Umbilical cord (tissue), 2 donors: Measurements from ENCODE around the gene MAP1B. TPM values are rescaled to one million over a fixed set of nuclear protein-coding genes. Genes with fewer than 3 reads are reported as not detected.

Experiments
- DNase-seq: peaks from one replicate; pipeline ENCODE4 v3.0.0-alpha.2; 2015; ENCODE audit warnings: low spot score
- total RNA-seq: library from RNA; depleted of rRNA; stranded (reverse); fragments of >200 nt; gene quantifications from one replicate; pipeline ENCODE4 v1.2.3, GENCODE V29; 2014; ENCODE audit warnings: low replicate concordance; ENCODE audit not compliant: insufficient read depth

The MAP1B gene
- total RNA-seq, 1 donor from 2014 or later = 235 TPM

DNA sequence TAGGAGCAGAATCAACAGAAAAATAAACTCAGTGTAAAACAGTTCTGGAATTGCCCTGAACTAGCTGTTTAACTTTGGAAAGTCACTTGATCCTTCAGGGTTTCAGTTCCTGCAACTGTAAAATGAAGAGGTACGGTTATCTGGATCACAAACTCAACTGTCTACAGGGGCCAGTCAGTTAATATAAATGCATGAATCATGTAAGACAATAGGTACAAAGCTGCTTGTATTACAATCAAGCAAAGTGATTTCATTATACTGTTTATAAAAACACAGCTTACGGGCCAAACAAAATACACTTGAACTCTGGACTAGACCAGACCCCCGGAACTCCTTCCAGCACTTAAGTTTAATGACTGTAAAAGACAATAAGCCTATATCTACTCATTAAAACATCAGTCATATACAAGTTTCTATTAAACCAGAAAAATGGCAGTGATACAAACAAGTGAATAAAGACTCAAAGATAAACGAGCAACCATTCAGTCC lies 139.7 kb downstream of the MAP1B start:
- no peak for DNase-seq

DNA sequence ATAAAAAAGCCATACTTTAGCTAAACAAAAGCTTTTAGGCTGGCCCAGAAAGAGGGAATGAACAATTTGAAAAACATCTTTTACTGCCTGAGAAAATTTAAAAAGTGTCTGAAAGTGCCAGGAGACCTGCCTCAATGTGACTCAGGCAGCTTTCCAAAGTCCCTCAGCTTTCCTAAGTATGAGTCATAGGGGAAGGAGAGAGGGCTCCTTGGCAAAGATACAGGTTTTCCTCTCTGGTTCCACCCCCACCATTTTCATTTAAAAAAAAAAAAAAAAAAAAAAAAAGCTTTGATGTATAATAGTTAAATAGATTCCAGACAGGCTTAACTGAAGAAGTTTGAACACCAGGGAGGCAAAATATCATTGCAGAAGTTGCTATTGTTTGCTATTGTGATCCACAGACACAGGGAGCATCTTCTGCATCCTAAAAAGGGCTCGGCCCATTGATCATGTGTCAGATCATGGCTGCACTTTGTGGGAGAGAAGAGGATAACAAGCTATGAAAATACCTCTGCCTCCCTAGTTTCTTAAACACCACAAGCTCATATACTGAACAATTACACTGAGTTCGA lies 141.2 kb downstream of the MAP1B start:
- peak; percentile 86 for DNase-seq

DNA sequence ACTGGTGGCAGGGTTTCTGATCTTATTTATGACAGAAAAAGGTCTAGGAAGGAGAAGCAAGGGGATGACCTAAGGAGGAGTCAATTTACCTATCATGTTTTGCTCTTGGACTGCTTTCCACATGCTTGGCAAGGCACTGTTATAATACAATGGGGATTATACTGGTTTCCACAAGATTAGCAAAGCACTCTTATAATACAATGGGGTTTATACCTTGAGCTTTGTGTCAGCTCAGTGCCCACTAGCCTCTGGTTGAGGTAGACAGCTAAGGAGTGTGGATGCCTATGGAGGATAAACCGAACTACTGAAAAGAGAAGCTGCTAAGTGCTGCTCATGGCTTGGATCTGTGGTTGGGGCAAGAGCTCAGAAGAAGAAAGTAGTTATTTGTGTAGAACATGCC lies 144.1 kb downstream of the MAP1B start:
- no peak for DNase-seq

DNA sequence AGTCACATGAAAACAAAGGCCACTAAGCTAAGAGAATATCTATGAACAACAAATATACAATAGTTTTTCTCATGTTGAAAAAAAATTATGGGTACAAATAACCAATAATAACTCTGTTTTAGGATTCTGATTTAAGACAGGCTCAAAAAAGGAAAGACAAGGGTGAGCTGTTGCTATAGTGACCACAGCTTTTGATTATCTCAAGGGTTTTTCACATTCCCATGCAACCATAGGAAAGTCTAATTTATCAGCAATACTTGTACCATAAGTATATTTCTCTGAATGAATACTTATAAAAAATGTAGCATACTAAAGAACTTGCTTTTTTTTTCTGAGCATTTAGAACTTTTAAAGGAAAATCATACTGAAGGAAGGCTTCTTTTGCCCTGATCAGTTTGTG lies 144.7 kb downstream of the MAP1B start:
- no peak for DNase-seq

DNA sequence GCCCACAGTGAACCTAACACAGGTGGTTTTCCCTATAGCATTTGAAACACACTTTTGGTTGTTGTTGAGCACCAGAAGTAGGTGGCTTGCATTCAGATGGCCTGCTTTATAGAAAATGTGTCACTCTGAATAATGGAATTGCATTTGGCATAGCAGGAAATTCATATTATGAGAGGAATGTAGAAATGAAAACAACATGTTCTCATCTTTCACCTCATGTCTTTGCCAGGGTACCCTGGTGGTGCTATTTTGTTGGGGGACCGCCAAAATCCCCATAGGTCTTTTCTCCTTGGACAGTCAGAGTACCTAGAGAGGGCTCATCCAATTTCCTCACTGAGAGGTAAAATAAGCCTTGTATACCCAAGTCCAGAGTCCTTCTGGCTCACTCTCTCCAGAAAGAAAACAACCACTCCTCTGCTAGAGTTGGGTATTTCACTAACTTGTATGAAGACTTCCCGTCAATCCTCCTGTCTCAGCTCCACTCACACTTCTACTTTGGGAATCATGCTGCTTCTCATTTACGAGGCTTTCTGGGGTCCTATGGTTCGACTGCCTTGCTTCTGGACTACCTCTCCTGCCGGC lies 145.4 kb downstream of the MAP1B start:
- no peak for DNase-seq

DNA sequence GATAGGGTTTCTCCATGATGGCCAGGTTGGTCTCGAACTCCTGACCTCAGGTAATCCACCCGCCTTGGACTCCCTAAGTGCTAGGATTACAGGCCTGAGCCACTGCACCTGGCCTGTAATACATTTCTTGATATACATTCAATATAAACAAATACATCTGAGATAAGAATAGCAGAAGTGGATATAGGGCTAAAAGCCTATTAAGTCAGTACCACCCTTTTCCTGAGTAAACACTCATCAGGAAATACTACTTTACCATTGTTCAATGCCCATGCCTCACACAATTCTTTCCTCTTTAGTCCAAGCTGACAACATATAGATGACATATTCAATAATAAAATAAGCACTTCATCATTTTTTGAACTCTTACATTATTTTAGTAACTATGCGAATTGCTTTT lies 148.0 kb downstream of the MAP1B start:
- DNase-seq = no peak

DNA sequence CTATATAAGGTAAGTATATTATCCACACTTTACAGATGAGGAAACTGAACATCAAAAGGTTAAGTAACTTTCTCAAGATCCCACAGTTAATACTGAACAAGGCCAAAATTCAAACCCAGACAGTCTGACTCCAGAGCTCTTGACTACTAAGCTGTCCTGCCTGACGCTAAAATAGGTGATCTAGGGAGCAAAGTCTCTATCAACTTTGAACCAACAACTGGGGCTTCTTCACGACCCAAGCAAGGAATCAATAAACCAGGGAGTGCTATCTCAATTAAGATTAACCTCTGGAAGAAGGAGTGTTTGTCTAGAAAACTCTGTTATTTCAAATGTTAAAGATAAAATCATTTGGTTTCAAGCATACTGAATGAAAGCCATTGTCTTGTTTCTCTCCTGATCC lies 148.4 kb downstream of the MAP1B start:
- no peak for DNase-seq

DNA sequence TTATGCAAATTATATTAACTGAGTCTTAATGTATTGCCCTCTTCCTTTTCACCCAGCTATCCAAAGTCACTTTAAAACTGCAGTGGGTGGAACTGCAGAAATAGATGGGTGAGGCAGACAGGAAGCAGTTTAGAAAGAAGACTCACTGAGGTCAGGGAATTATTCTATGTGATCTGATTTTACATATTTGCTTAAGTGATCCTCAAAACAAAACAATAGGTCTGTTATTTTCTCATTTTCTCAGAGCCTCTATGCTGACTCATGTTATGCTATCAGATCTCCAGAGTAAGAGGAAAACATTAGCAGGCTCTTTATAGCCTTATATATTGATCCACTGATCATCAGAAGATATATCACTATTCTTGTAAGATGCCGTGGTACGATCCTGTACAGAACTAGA lies 149.3 kb downstream of the MAP1B start:
- no peak for DNase-seq

Other genes with a start within 250 kb of the MAP1B start
- gene MRPS27, start 212.8 kb downstream of the MAP1B start, total RNA-seq = 72.5 TPM
- gene PTCD2, start 212.9 kb downstream of the MAP1B start, total RNA-seq = 5.1 TPM